K562 (cell line): ENCODE measurements around the gene BIVM. TPM values are rescaled to one million over a fixed set of nuclear protein-coding genes. Genes with fewer than 3 reads are reported as not detected.

Experiments
- ATAC-seq: fragments of 200-7000 bp; cut with Tn5 transposase; 3 replicates; pipeline ENCODE4 v1.9.1; 2020; ENCODE audit warnings: moderate library complexity
- BruUV-seq: library from RNA; stranded (reverse); fragments of 400-500 nt; replicated peaks from 2 replicates; lab custom pipeline; 2021; lab: Mats Ljungman, UMichigan
- CTCF ChIA-PET: fragments of 300-600 bp; formaldehyde crosslinking; extraction: SDS; loops from one replicate; lab custom pipeline; 2021; ENCODE audit warnings: low intra/inter-chr PET ratio; lab: Yijun Ruan, JAX
- POLR2A ChIA-PET: fragments of 300-600, 350-650 bp; sonication (Branson Sonifier 250); formaldehyde crosslinking; extraction: SDS; loops from one replicate; lab custom pipeline; 2021; ENCODE audit warnings: antibody characterized with exemption, inconsistent platforms; lab: Yijun Ruan, JAX
- DNase-seq, 4 experiments: peaks; one replicate each; pipeline versions ENCODE4 v3.0.0 to v3.0.0-alpha.2; 2011 to 2018; ENCODE audit warnings: low spot score in 3 of 4, mixed read lengths in 3 of 4; ENCODE audit errors: extremely low read depth in 1 of 4
- FAIRE-seq: peaks from 2 replicates; lab custom pipeline; 2011; peaks lifted over from hg19 to GRCh38; lab: Jason Lieb, UNC
- H2AFZ ChIP-seq: 2 replicates; pipeline ENCODE4 v1.6.0; 2011; ENCODE audit warnings: low read depth, low read length, control low read depth, inconsistent platforms
- H3K27ac ChIP-seq: fragments of 200-600 bp; 3 replicates; pipeline ENCODE4 v1.8.0; 2011; ENCODE audit warnings: low read depth, mild to moderate bottlenecking, control low read depth, inconsistent platforms, low read length, moderate library complexity, mixed read lengths; ENCODE audit errors: extremely low read depth
- H3K27me3 ChIP-seq, 2 experiments: fragments of 300-600 bp in 1 of 2; 2 replicates in 1 of 2; 3 replicates in 1 of 2; pipeline versions ENCODE4 v1.6.0 to v1.8.0; 2011; ENCODE audit warnings: inconsistent platforms in 2 of 2, low read length in 2 of 2, mild to moderate bottlenecking in 1 of 2, mixed read lengths in 1 of 2, moderate library complexity in 1 of 2; ENCODE audit not compliant: control insufficient read depth in 2 of 2, insufficient read depth in 2 of 2
- H3K36me3 ChIP-seq: fragments of 300-600 bp; 3 replicates; pipeline ENCODE4 v1.8.0; 2011; ENCODE audit warnings: mild to moderate bottlenecking, low read length, inconsistent platforms; ENCODE audit not compliant: control insufficient read depth, insufficient read depth
- H3K4me1 ChIP-seq, 2 experiments: fragments of 200-600 bp in 1 of 2; replicated peaks in 1 of 2; 2 replicates in 1 of 2; 3 replicates in 1 of 2; pipeline versions ENCODE4 v1.5.1 to v1.8.0; 2011; ENCODE audit warnings: inconsistent platforms in 2 of 2, low read length in 2 of 2, mild to moderate bottlenecking in 1 of 2, mixed read lengths in 1 of 2, moderate library complexity in 1 of 2; ENCODE audit not compliant: control insufficient read depth in 2 of 2, insufficient read depth in 2 of 2
- H3K4me2 ChIP-seq: 2 replicates; pipeline ENCODE4 v1.6.1; 2011; ENCODE audit warnings: low read length, control low read depth, inconsistent platforms, mixed read lengths; ENCODE audit not compliant: insufficient read depth
- H3K4me3 ChIP-seq: fragments of 200-600 bp; sonication (generic), shearing (Covaris generic); 2 replicates; pipeline ENCODE4 v1.5.1; 2016; ENCODE audit warnings: control low read depth, inconsistent platforms
- H3K79me2 ChIP-seq: fragments of 200-600 bp; 3 replicates; pipeline ENCODE4 v1.8.0; 2011; ENCODE audit warnings: low read length, inconsistent platforms; ENCODE audit not compliant: control insufficient read depth, insufficient read depth
- H3K9ac ChIP-seq, 2 experiments: 2 replicates each; pipeline versions ENCODE4 v1.6.0 to v1.6.1; 2011; ENCODE audit warnings: low read depth in 2 of 2, low read length in 2 of 2, control low read depth in 1 of 2, inconsistent platforms in 1 of 2, mild to moderate bottlenecking in 1 of 2, mixed read lengths in 1 of 2; ENCODE audit not compliant: insufficient read depth in 1 of 2
- H3K9me1 ChIP-seq: one replicate; pipeline ENCODE4 v1.6.0; 2011; ENCODE audit warnings: inconsistent platforms, mild to moderate bottlenecking, low read length, moderate library complexity; ENCODE audit not compliant: control insufficient read depth, insufficient read depth
- H3K9me3 ChIP-seq: replicated peaks from 2 replicates; pipeline ENCODE4 v1.5.1; 2011; ENCODE audit warnings: low read depth, low read length, inconsistent platforms; ENCODE audit not compliant: control insufficient read depth, insufficient read depth
- H4K20me1 ChIP-seq: replicated peaks from 2 replicates; pipeline ENCODE4 v1.6.1; 2011; ENCODE audit warnings: low read length, inconsistent platforms, mixed read lengths; ENCODE audit not compliant: control insufficient read depth, insufficient read depth
- CCNT2 ChIP-seq: IDR thresholded peaks from 2 replicates; pipeline ENCODE4 v1.6.1; 2011; ENCODE audit warnings: borderline replicate concordance, low read depth, mild to moderate bottlenecking, moderate library complexity, mixed read lengths, low read length; ENCODE audit not compliant: insufficient read length; ENCODE audit errors: extremely low read depth
- E2F3 ChIP-seq: fragments of 250-450 bp; sonication (Bioruptor Pico); IDR thresholded peaks from 2 replicates; pipeline ENCODE4 v1.4.0; 2020; ENCODE audit warnings: mild to moderate bottlenecking
- EP300 ChIP-seq: IDR thresholded peaks from 2 replicates; pipeline ENCODE4 v1.6.1; 2012; ENCODE audit warnings: low read length, improper control_type of control experiment
- ETV1 ChIP-seq: fragments of 450-650 bp; conservative IDR thresholded peaks from 2 replicates; pipeline ENCODE4 v1.6.1; 2016; ENCODE audit warnings: missing genetic modification characterization, control low read depth, low read depth, missing compliant biosample characterization
- GTF2F1 ChIP-seq: IDR thresholded peaks from 2 replicates; pipeline ENCODE4 v1.6.1; 2011; ENCODE audit warnings: low read depth, low read length, improper control_type of control experiment
- TEAD1 ChIP-seq, 2 experiments: fragments of 450-650 bp in 1 of 2; sonication (generic) in 1 of 2; formaldehyde crosslinking; IDR thresholded peaks; 2 replicates each; pipeline versions ENCODE4 v1.4.0 to v1.8.0; 2020 to 2022; ENCODE audit warnings: mild to moderate bottlenecking in 2 of 2, missing genetic modification reagents in 1 of 2
- TSHZ1 ChIP-seq: fragments of 250-450 bp; sonication (Bioruptor Pico); IDR thresholded peaks from 2 replicates; pipeline ENCODE4 v1.4.0; 2020; ENCODE audit warnings: mild to moderate bottlenecking, moderate library complexity
- ZBTB11 ChIP-seq, 3 experiments: fragments of 200-800 bp in 1 of 3; fragments of 250-450 bp in 1 of 3; fragments of 450-650 bp in 1 of 3; sonication (Bioruptor Pico) in 1 of 3; sonication (Bioruptor generic) in 1 of 3; formaldehyde crosslinking in 1 of 3; IDR thresholded peaks; 2 replicates each; pipeline versions ENCODE4 v1.6.1 to v1.8.0; 2016 to 2022; ENCODE audit warnings: mild to moderate bottlenecking in 2 of 3, missing genetic modification characterization in 2 of 3, missing compliant biosample characterization in 1 of 3, moderate library complexity in 1 of 3
- ZNF143 ChIP-seq: sonication (generic); formaldehyde crosslinking; IDR thresholded peaks from 2 replicates; pipeline ENCODE4 v1.9.0; 2022; ENCODE audit warnings: mild to moderate bottlenecking, missing genetic modification reagents
- ZNF174 ChIP-seq: fragments of 250-450 bp; sonication (Bioruptor Pico); IDR thresholded peaks from 2 replicates; pipeline ENCODE4 v1.4.0; 2020; ENCODE audit warnings: mild to moderate bottlenecking
- ZNF280A ChIP-seq: fragments of 450-650 bp; IDR thresholded peaks from 2 replicates; pipeline ENCODE4 v1.6.1; 2018; ENCODE audit warnings: mild to moderate bottlenecking, low read depth; ENCODE audit not compliant: partially characterized antibody
- ZNF354B ChIP-seq: fragments of 250-450 bp; sonication (Bioruptor Pico); IDR thresholded peaks from 2 replicates; pipeline ENCODE4 v1.4.0; 2020
- ZNF780A ChIP-seq: fragments of 250-450 bp; sonication (Bioruptor Pico); IDR thresholded peaks from 2 replicates; pipeline ENCODE4 v1.5.0; 2021; ENCODE audit warnings: mild to moderate bottlenecking
- WGBS: fragments of 100-300 bp; shearing (Covaris generic); methylation state at CpG from one replicate; pipeline ENCODE4 v1.1.6; 2016; ENCODE audit warnings: low coverage, mixed read lengths; ENCODE audit not compliant: insufficient coverage; ENCODE audit errors: missing lambda C conversion rate; 5-methylcytosine and 5-hydroxymethylcytosine counted together
- in situ Hi-C: fragments of 300-500 bp; cut with MboI; formaldehyde crosslinking; loops from 4 replicates; pipeline ENCODE4 v1.15.0; 2018; ENCODE audit warnings: inconsistent platforms, mixed read lengths
- intact Hi-C: fragments of 100-400 bp; cut with micrococcal nuclease; formaldehyde crosslinking; loops from 2 replicates; pipeline ENCODE4 v1.14.2; 2022
- polyA plus RNA-seq, 8 experiments: library from polyadenylated mRNA; depleted of rRNA in 4 of 8; stranded (reverse) in 5 of 8; unstranded in 3 of 8; fragments of >200 nt; fragmentation: Nextera tagmentation in 2 of 8; fragmentation: Illumina TruSeq in 1 of 8; extraction: Ambion mirVana in 2 of 8; extraction: Trizol in 1 of 8; gene quantifications; 2 replicates each; pipeline versions ENCODE4 v1.2.1 to v1.2.3, GENCODE V29; 2011 to 2014; ENCODE audit warnings: inconsistent platforms in 1 of 8, missing spikeins in 1 of 8
- total RNA-seq, 7 experiments: library from RNA; depleted of rRNA in 6 of 7; stranded (reverse); fragments of >200 nt in 6 of 7; fragmentation: Illumina TruSeq in 2 of 7; extraction: Trizol in 2 of 7; gene quantifications; 2 replicates each; pipeline versions ENCODE4 v1.2.1 to v1.2.3, GENCODE V29; 2011 to 2021; ENCODE audit warnings: low replicate concordance in 1 of 7

Gene BIVM
- total and polyA plus RNA-seq, 9 of the 15 experiments (the other 6 are each of a cell fraction or from before 2014, with no cell fraction given), result 3.6 to 23.1 (median 16.8) TPM

GRCh38 chr13:102881819-102882686 lies 83.1 kb downstream of the BIVM start:
- POLR2A ChIA-PET, result no interaction called here
- 2% methylated on average over 4 of the region's 4 CpGs for WGBS
- no peak for TF ChIP-seq EP300
- no peak for TF ChIP-seq ZBTB11 (CRISPR knock-in tag; IDR thresholded peaks at IDR 0.05)
- TF ChIP-seq ZNF174 (CRISPR knock-in tag), result no peak
- TF ChIP-seq ZNF780A (CRISPR knock-in tag), result no peak
- no peak for TF ChIP-seq ZNF143
- no peak for TF ChIP-seq ETV1 (tag)
- no peak for TF ChIP-seq CCNT2
- TF ChIP-seq E2F3 (CRISPR knock-in tag), result no peak
- no peak for TF ChIP-seq TEAD1 (CRISPR knock-in tag; IDR thresholded peaks at IDR 0.05)
- no peak for TF ChIP-seq ZNF354B
- no peak for TF ChIP-seq ZNF280A
- TF ChIP-seq TSHZ1 (CRISPR knock-in tag), result no peak
- TF ChIP-seq GTF2F1, result no peak

More at GRCh38 chr13:102881819-102882686, 83.1 kb downstream of the BIVM start:
- Histone ChIP-seq H3K27me3 (no peaks in the 10 kb centered on the region), H3K4me3 (no peak overlapping the region), H3K79me2 (no peaks in the 10 kb centered on the region), H3K9me1 (no peaks in the 10 kb centered on the region), H3K27ac (no peak overlapping the region), H3K9ac (no peak overlapping the region), H3K36me3 (no peaks in the 10 kb centered on the region), H2AFZ (no peak overlapping the region), H3K4me1 (no peaks in the 10 kb centered on the region), H4K20me1 (no peaks in the 10 kb centered on the region), H3K4me2 (no peak overlapping the region), H3K9me3 (no peaks in the 10 kb centered on the region)
- no peak for FAIRE-seq
- no peak for ATAC-seq
- BruUV-seq, result no TSS peak
- CTCF ChIA-PET, result no interaction called here
- in situ Hi-C loops (no loop called here), intact Hi-C loops (no loop called here)
- DNase-seq, result no peak
